ENCODE data around the gene ZEB2. TPM values are rescaled to one million over a fixed set of nuclear protein-coding genes. Genes with fewer than 3 reads are reported as not detected.

ZEB2 gene
- total and polyA plus RNA-seq, 8 donors: 10.7 to 161 (median 43.1) TPM

DNA sequence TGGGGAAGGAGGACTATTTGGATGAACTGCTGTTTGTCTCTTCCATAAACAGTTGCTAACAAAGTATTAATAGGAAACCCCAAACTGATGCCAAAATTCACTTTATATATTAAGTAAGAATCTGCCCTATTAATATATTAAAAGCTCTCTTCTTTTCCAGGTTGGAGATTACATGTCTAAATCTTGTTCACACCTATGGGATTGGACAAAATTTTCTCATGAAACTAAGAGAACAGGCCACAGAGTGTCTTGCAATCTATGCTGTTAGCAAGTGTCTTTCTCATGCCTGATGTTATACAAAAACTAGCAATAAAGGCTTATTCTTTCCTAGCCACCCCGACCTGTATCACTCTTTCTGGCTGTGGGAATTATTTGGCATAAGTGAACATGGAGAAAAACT, 18.3 kb downstream of the ZEB2 start:
- no peak for TF ChIP-seq EP300 (IDR thresholded peaks at IDR 0.05)
- no peak for TF ChIP-seq POLR2A (IDR thresholded peaks at IDR 0.05)
- TF ChIP-seq, protein P1, sequence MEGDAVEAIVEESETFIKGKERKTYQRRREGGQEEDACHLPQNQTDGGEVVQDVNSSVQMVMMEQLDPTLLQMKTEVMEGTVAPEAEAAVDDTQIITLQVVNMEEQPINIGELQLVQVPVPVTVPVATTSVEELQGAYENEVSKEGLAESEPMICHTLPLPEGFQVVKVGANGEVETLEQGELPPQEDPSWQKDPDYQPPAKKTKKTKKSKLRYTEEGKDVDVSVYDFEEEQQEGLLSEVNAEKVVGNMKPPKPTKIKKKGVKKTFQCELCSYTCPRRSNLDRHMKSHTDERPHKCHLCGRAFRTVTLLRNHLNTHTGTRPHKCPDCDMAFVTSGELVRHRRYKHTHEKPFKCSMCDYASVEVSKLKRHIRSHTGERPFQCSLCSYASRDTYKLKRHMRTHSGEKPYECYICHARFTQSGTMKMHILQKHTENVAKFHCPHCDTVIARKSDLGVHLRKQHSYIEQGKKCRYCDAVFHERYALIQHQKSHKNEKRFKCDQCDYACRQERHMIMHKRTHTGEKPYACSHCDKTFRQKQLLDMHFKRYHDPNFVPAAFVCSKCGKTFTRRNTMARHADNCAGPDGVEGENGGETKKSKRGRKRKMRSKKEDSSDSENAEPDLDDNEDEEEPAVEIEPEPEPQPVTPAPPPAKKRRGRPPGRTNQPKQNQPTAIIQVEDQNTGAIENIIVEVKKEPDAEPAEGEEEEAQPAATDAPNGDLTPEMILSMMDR (IDR thresholded peaks at IDR 0.05): no peak
- no peak for TF ChIP-seq POLR2AphosphoS5 (IDR thresholded peaks at IDR 0.05)
- Histone ChIP-seq H3K27ac (peak overlapping the region in 3 of 5 donors; percentile 52 to 97 (median 57)), H3K9me3 (no peaks in the 10 kb centered on the region), H3K4me1 (peaks cover 0 to 44% (median 4%) of the 10 kb centered on the region in 4 donors), H3K36me3 (no peaks in the 10 kb centered on the region), H3K4me3 (no peak overlapping the region), H3K27me3 (no peaks in the 10 kb centered on the region)
- no peak for DNase-seq
- intact Hi-C loops (cut with DNase I; ENCODE audit: low total_unique reads): no loop called here
- whole genome bisulfite sequencing, 5 donors: 64 to 83% (median 71%) methylated on average over 1 of the region's 1 CpG

DNA sequence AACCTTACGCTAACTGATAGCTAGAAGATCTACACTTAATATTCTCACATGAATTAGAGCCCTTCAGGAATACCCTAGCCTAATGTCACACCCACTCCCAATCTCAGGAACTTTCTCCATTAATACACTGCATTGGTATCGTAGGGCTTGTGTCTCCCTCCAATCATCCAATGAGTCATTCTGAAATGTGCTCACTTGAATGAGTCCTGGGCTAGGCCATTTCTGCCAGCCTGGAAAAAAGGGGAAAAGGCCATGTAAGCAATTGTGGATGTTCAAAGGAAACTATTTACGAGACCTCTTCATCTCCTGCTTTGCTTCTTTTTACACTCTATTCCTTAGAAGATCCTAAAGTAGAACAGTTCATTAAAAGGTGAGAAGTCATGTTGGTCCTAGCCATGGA, 18.8 kb downstream of the ZEB2 start:
- no peaks in the 10 kb centered on the region for H3K9me3 ChIP-seq
- peak in 1 of 3 donors; percentile 19 for TF ChIP-seq POLR2AphosphoS5 (IDR thresholded peaks at IDR 0.05)
- no peak for TF ChIP-seq EP300 (IDR thresholded peaks at IDR 0.05)
- no peak for TF ChIP-seq POLR2A (IDR thresholded peaks at IDR 0.05)
- TF ChIP-seq, protein P1 (IDR thresholded peaks at IDR 0.05): no peak
- no peak overlapping the region for H3K4me3 ChIP-seq
- H3K27me3 ChIP-seq: no peaks in the 10 kb centered on the region
- H3K36me3 ChIP-seq: no peaks in the 10 kb centered on the region
- WGBS, 5 donors: 80 to 89% (median 81%) methylated on average over 3 of the region's 3 CpGs
- no peak for DNase-seq
- intact Hi-C loops (cut with DNase I; ENCODE audit: low total_unique reads): no loop called here
- peak overlapping the region in 4 of 5 donors; percentile 5 to 97 (median 54) for H3K27ac ChIP-seq
- peaks cover 0 to 42% (median 4%) of the 10 kb centered on the region in 4 donors for H3K4me1 ChIP-seq

DNA sequence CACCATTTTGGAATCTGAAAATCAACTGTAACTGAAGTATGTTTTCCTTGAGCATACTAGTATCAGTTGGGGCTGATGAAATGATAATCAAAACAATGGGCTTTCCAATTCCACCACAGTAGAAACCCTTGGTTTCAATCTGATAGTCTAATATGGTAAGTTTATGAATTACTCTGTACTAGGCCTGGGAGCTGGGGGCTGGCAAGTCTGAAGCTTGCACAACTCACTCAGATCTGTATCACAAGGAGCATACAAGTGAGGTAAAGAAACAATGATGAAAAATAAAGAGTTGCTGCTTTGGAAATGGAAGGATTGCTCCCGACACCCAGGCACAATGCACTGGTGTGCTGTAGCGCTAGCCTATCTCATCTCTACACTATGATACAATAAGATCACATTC, 19.4 kb downstream of the ZEB2 start:
- WGBS, 5 donors: 89 to 97% (median 93%) methylated on average over 2 of the region's 2 CpGs
- H3K36me3 ChIP-seq: no peaks in the 10 kb centered on the region
- peak overlapping the region in 2 of 5 donors; percentile 57 to 97 for H3K27ac ChIP-seq
- H3K27me3 ChIP-seq: no peaks in the 10 kb centered on the region
- H3K4me1 ChIP-seq: peaks cover 0 to 42% (median 7%) of the 10 kb centered on the region in 4 donors
- no peak for DNase-seq
- H3K4me3 ChIP-seq: no peak overlapping the region
- TF ChIP-seq, protein P1 (IDR thresholded peaks at IDR 0.05): no peak
- TF ChIP-seq EP300 (IDR thresholded peaks at IDR 0.05): no peak
- TF ChIP-seq POLR2AphosphoS5 (IDR thresholded peaks at IDR 0.05): no peak
- no peak for TF ChIP-seq POLR2A (IDR thresholded peaks at IDR 0.05)
- H3K9me3 ChIP-seq: no peaks in the 10 kb centered on the region
- intact Hi-C loops (cut with DNase I; ENCODE audit: low total_unique reads): no loop called here

DNA sequence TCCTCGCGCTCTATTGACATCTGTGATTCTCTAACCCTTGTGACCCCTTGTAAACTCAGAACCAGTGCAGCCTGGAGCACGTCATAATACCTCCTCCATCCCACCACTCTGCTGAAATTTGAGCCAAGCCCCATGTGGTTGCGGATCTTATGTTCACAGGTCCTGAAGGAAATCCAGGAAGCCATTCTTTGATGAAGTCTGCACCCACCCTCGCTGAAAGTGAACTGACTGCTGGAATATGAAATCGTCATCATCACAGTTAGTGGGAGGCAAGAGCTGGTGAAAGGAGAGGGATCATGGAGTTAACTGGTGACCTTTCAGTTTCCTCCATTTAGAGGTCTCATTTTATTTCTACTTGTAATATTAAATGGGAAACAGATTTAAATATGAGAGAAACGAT, 21.6 kb downstream of the ZEB2 start:
- Histone ChIP-seq H3K36me3 (no peaks in the 10 kb centered on the region), H3K9me3 (no peaks in the 10 kb centered on the region), H3K27ac (peak overlapping the region in 3 of 5 donors; percentile 4 to 45 (median 25)), H3K27me3 (no peaks in the 10 kb centered on the region), H3K4me1 (peaks cover 0 to 30% (median 6%) of the 10 kb centered on the region in 4 donors), H3K4me3 (no peak overlapping the region)
- intact Hi-C loops (cut with DNase I; ENCODE audit: low total_unique reads): no loop called here
- 74 to 86% (median 83%) methylated on average over 7 of the region's 7 CpGs for WGBS, 5 donors
- no peak for TF ChIP-seq POLR2A (IDR thresholded peaks at IDR 0.05)
- no peak for TF ChIP-seq EP300 (IDR thresholded peaks at IDR 0.05)
- no peak for TF ChIP-seq POLR2AphosphoS5 (IDR thresholded peaks at IDR 0.05)
- TF ChIP-seq, protein P1 (IDR thresholded peaks at IDR 0.05): no peak
- DNase-seq: no peak

Measured in stomach (tissue), 9 donors.